HG02798 (cell line): ENCODE measurements around the gene RAB3IP.
"Not testable (repeated sequence)": the region's sequence is repeated elsewhere in the genome, so short reads cannot be mapped to it uniquely, and the experiment has no call there.

Source experiments
- ATAC-seq: cut with Tn5 transposase; IDR thresholded peaks from one replicate; pipeline ENCODE4 v1.9.1; 2021; ENCODE audit warnings: mild to moderate bottlenecking; ENCODE audit not compliant: unreplicated experiment, poor library complexity

Gene RAB3IP

DNA sequence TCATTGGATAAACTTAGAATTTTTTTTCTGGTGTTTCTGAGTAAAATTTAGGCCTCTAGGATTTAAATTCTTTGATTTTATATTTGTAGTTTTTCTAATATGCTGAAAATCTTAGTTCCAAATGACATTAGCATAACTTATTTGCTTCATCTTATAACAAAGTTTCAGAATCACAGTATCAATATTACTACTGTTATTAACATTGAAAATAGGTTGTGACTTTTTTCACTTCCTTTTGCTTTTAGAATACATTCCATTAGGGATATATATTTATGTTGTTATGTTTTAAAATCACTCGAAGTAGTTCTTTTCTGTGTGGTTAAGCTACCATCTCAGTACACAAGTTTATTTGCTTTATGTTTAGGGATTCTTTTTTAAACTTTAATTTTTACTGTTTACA is 12.8 kb downstream of the RAB3IP start:
- ATAC-seq: no peak

DNA sequence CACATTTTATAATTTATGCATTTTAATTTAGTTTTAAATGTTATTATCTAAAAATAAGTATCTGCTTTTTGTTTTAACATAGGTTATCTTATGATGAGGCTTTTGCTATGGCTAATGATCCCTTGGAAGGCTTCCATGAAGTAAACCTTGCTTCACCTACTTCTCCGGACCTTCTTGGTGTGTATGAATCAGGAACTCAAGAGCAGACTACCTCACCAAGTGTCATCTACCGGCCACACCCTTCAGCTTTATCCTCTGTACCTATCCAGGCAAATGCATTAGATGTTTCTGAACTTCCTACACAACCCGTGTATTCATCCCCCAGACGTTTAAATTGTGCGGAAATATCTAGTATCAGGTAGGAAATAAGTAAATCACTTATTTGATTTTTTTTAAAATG is 16.6 kb downstream of the RAB3IP start:
- ATAC-seq: no peak

DNA sequence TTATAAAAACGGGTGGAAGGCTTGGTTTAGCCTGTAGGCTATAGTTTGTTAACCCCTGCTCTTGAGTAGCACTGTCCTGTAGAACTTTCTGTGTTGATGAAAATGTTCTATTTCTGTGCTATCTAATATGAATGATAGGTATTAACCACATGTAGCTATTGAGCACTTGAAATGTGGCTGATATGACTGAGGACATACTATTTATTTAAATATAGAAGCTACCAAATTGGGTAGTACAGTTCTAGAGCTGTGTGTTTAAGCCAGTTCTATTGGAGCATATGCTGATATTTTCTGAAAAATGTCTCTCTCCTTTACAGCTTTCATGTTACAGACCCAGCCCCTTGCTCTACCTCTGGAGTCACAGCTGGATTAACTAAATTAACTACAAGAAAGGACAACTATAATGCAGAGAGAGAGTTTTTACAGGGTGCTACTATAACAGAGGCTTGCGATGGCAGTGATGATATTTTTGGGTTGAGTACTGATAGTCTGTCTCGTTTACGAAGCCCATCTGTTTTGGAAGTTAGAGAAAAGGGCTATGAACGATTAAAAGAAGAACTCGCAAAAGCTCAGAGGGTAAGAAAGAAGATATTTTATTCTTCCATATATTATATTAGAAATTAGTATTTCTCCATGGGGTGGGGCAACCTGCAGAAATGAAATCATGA is 17.6 kb downstream of the RAB3IP start:
- no peak for ATAC-seq

DNA sequence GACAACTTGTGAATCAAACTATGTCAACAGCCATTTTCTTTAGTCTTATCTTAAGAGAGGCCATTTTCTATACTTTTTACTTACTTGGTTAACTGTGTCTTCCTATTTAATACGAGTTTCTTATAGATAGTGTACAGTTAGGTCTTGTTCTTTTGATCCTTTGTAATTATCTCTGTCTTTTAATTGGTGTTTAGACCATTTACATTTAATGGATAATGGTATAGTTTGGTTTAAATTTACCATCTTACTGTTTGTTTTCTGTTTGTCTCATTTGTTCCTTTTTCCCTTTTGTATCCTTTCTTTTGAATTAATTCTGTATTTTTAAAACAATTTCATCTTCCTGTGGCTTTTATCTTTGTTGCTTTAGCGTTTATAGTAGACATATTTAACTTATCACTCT is 19.4 kb downstream of the RAB3IP start:
- ATAC-seq: no peak

DNA sequence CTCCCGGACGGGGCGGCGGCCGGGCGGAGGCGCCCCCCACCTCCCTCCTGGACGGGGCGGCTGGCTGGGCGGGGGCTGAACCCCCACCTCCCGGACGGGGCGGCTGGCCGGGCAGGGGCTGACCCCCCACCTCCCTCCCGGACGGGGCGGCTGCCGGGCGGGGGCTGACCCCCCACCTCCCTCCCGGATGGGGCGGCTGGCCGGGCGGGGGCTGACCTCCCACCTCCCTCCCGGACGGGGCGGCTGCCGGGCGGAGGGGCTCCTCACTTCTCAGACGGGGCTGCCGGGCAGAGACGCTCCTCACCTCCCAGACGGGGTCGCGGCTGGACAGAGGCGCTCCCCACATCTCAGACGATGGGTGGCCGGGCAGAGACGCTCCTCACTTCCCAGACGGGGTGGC is 20.9 kb downstream of the RAB3IP start:
- not testable (repeated sequence) for ATAC-seq

DNA sequence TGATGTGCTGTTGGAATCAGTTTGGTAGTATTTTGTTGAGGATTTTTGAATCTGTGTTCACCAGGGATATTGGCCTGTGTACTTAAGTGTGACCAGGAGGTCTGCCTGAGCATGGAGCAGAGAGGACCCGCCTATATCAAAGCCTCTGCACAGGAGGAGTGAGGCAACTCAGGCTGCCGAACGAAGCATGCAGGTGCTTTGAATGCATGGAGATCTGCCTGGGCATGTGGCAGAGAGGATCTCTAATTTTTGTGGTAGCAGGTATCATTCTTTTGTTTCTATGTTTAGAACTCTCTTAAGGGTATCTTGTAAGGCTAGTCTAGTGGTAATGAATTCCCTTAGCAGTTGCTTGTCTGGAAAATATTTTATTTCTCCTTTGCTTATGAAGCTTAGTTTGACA is 26.9 kb downstream of the RAB3IP start:
- ATAC-seq: no peak

DNA sequence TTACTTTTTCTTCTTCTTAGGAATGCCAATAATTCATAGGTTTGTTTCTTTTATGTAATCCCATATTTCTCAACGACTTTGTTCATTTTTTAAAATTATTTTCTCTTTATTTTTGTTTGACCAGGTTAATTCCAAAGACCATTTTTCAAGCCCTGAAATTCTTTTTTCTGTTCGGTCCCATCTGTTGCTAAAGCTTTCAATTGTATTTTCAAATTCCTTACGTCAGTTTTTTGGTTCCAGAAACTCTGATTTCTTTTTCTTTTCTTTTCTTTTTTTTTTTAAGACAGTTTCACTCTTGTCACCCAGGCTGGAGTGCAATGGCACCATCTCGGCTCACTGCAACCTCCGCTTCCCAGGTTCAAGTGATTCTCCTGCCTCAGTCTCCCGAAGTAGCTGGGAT is 27.6 kb downstream of the RAB3IP start:
- ATAC-seq: no peak

DNA sequence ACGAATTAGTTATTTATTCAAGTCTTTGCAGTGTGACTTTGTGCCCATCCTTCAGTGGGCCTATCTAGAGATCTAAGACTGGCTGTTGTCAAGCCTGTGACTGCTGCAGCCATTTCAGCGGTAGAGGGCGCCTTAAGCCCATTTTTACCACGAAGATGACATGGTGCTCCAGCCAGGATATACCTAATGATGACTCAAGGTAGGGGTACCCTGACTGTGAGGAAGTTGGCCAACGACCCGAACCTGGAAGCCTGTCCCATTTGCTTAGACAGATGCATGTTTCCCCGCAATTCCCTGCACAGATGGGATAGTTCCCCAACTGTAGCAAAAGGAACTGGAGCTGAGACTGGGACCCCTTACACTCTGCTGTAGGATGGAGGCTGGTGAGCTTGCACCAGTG is 41.3 kb downstream of the RAB3IP start:
- peak; percentile 59 for ATAC-seq

DNA sequence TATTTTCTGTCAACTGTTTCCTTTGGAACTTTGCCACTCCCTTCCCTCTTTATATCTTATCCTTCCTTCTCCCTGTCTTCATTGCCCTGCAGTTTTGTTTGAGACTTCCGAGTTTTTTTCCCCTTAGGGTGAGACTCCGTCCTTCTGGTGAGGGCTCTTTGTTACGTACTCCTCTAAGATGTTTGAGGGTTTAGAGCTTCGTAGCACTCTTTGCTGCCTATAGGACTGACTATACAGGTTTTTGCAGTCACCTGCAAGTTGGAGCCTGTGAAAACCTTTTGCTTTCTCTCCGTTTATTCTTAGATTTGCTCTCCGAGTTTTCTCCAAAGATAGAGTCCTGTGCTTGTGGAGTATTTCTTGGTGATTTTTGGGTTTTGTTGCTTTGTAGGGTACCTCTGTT is 44.7 kb downstream of the RAB3IP start:
- no peak for ATAC-seq

DNA sequence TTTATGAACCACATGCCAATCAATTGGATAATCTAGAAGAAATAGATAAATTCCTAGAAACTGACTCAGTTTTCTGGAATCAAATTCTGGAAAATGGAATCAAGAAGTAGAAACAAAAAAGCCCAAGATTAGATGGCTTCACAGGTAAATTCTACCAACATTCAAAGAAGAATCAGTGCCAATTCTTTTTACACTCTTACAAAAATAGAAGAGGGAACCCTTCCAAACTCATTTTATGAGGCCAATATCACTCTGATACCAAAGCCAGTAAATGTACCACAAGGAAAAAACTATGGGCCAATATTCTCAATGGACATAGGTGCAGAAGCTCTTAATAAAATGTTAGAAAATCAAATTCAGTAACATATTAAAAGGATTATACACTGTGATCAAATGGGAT is 50.7 kb downstream of the RAB3IP start:
- no peak for ATAC-seq

DNA sequence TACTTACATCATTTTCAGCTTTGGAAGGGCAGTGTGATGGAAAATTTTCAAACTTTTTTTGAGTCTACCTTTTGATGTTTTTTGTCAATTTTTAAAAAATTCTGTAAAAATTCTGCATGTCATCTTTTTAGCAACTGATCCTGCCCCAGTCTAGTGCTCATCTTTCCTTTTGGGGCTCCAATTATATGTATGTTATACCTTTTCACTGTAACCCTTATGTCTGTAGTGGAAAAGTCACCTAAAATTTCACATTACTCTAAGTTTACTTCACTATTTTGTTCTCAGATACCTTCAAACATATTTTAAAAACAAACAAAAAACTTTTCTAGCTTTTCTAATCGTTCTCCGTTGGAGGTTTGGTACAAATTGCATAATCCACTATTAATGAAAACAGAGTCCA is 53.9 kb downstream of the RAB3IP start:
- ATAC-seq: no peak

DNA sequence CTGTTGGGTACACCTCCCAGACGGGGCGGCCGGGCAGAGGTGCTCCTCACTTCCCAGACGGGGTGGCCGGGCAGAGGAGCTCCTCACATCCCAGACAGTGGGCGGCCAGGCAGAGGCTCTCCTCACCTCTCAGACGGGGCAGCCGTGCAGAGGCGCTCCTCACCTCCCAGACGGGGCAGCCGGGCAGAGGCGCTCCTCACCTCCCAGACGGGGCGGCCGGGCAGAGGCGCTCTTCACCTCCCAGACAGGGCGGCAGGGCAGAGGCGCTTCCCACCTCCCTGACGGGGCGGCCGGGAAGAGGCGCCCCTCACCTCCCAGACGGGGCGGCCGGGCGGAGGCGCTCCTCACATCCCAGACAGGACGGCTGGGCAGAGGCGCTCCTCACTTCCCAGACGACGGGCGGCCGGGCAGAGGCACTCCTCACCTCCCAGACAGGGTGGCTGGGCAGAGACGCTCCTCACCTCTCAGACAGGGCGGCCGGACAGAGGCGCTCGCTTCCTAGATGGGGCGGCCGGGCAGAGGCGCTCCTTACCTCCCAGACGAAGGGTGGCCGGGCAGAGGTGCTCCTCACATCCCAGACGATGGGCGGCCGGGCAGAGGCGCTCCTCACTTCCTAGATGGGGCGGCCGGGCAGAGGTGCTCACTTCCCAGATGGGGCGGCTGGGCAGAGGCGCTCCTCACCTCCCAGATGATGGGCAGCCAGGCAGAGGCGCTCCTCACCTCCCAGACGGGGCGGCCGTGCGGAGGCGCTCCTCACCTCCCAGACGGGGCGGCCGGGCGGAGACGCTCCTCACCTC is 68.6 kb downstream of the RAB3IP start:
- not testable (repeated sequence) for ATAC-seq

DNA sequence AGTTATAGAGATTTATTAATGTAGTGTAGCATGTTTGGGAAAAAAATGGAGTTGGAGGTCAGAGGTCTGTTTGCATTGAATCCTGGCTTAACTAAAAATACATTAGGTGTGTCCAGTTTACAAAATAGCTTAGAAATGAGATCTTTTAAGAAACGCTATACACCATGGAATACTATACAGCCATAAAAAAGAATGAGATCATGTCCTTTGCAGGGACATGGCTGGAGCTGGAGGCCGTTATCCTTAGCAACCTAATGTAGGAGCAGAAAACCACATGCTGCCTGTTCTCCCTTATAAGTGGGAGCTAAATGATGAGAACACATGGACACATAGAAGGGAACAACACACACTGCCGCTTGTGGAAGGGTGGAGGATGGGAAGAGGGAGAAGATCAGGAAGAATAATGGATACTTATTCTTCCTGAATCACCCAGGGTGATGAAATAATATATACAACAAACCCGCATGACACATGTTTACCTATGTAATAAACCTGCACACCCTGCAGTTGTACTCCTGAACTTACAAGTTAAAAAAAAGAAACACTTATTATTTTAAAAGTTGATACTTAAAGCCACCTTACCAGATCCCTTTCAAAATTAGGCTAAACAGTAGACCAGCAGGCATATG is 72.3 kb downstream of the RAB3IP start:
- ATAC-seq: no peak

DNA sequence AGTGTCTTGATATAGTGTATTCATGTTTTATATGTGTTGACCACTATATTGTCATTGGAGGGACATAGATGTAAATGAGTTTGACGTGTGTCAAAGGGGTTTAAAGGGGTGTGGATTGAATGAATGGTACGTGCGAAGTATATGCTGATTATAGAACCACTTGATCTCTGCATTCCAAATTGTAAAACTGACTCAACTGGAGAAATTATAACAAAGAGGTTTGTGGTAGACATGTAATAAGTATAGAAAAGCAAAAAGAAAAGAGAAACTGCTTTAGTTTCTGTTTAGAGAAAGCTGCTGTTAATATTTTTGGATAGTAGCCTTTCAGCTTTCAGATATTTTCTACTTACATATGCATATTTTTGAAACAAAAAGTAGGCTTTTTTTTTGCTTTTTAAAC is 77.4 kb downstream of the RAB3IP start:
- ATAC-seq: peak; percentile 62

DNA sequence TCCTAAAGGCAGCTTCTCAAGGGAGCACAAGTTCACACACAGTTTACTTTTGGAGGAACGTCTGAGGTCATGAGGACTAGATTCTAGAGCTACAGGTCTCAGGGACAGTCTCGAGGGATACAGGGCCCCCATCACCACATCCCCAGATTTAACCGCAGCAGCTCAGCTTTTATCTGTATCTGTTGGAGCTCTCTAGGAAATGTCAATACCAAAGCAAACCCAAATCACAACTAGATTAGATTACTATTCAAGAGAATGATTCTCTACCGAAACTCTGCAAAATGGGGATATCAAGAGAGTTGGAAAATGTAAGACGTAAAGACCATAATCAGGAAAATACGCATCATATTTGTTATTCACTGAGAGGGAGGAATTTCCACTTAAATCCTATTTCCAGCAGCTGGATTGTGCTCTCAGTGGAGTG is 82.4 kb downstream of the RAB3IP start:
- no peak for ATAC-seq

DNA sequence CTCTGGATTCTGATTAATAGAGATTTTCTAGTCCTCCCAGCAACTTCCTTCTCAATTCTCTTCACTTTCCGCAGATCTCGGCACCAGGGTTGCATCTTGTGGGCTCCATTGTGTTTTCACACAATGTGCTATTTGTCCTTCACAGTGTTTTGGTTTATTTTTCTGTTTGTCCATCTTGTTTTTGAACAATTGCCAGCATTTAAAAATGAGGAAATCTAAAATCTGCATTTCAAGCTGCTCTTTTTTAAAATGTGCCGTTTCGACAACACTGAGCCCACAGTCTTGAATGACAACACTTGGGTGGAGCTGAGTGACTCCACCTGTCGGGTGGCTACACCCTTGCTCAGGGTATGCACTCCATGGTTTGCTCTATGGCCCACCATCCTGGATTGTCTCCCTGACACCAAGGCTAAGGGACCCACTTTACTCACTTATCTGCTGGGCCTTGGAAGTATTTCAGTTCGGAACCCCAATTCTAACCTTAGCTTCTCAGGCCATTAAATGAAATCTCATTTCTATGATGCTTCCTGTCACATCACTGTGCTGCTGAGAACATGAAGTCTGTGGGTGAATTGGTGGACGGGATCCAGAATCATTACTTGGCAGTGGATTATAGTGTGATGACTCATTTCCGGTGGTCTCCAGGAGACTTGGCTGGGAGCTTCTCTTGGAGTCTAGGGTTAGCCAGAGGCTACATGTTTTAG is 82.9 kb downstream of the RAB3IP start:
- no peak for ATAC-seq

DNA sequence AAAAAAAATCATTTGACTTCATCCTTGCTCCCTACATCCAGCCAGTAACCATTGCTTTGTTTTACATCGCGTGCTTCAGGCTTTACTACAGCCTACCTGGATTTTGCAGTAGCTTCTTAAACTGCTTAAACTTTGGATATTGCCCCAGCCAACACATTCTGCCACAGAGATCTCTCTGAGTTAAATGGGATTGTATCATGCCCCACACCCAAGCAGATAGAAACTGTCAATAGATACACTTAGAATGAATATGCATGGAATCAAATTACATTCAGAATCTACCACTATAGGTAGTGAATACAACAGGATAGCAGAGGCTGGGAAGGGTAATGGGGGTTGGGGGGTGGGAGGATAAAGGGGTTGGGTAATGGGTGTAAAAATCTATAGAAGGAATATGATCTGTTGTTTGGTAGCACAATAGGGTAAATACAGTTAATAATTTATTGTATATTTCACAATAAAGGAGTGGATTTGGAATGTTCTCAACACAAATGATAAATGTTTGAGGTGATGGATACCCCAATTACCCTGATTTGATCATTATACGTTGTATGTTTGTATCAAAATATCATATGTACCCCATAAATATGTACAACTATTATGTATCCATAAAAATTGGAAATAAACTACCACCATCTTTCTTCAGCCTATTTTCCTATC is 83.7 kb downstream of the RAB3IP start:
- ATAC-seq: no peak

DNA sequence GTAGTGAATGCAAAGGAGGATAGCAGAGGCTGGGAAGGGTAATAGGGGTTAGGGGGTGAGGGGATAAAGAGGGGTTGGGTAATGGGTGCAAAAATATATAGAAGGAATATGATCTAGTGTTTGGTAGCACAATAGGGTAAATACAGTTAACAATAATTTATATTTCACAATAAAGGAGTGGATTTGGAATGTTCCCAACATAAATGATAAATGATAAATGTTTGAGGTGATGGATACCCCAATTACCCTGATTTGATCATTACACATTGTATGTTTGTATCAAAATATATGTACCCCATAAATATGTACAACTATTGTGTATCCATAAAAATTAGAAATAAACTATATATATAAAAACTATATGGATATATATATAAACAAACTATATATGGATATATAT is 85.4 kb downstream of the RAB3IP start:
- no peak for ATAC-seq

DNA sequence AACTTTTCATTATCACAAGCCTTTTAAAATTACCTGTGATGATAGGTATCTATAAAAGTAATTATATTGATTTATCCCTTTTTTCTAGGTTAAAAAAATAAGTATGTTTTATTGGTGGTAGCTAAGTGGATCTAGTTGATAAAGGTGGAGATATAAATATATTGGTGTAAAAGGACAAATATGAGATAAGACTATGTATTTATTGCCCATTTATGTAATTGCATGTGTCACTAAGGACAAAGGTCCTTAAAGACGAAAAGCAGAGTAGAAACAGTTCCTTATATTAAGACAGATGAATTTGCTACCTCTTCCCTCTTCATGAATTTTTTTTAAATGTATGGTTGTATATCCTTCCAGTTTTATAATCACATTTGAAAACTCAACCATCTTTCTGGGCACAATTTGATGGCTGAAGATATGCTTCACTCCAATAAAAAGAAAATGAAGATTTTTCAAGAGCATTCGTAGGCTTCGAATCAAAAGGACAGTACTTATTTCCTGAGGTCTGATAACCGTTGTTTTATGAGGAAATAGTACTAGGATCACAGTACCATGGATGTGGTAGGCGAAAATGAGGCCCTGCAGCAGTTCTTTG is 86.4 kb downstream of the RAB3IP start, which contains the start of gene MYRFL:
Gene MYRFL, plus strand, starts transcription at position 262 of the 595 bp plus-strand sequence. Its CDS starts 291 bp downstream, at position 553.
- ATAC-seq: no peak

DNA sequence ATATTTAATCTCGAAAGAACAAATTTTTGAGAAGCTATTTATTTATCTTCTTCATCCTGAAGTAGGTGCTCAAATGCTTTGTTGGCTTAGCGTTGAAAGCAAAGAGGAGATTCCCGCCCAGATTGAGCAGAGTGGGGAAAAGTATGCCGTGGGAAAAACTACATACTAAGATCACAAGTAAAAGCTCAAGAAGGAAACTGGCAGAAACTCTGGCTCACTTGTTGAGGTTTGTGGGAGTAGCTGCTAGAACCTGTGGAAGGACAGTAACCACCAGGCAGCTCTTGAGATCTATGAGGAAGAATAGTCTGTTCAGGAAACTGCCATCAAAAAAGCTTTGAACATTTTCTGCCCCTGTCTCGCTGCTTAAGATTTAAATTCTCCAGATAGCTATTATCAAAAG is 90.2 kb downstream of the RAB3IP start:
- no peak for ATAC-seq
